GM18867 (cell line): ENCODE measurements around the gene PSME3.
"Not testable (repeated sequence)": the region's sequence is repeated elsewhere in the genome, so short reads cannot be mapped to it uniquely, and the experiment has no call there.

Source experiments
- ATAC-seq: cut with Tn5 transposase; IDR thresholded peaks from one replicate; pipeline ENCODE4 v1.9.1; 2021; ENCODE audit warnings: mild to moderate bottlenecking, moderate library complexity; ENCODE audit not compliant: unreplicated experiment

Gene PSME3

GRCh38 chr17:42873932-42874695 lies 40.9 kb downstream of the PSME3 start:
- ATAC-seq: not testable (repeated sequence)

DNA sequence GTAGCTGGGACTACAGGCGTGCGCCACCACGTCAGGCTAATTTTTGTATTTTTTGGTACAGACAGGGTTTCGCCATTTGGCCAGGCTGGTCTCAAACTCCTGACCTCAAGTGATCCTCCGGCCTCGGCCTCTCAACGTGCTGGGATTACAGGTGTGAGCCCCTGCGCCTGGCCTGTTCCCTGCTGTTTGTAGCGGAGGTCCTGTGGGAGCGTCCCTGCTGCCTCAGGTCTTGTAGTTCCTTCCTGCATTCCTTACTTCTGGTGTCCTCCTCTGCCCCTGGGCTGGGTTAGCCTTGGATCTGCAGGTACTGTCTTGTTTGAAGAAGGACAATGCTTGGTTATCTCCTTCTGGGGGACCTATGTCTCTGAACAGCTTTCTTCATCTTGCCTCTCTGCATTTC lies 43.8 kb downstream of the PSME3 start:
- no peak for ATAC-seq

DNA sequence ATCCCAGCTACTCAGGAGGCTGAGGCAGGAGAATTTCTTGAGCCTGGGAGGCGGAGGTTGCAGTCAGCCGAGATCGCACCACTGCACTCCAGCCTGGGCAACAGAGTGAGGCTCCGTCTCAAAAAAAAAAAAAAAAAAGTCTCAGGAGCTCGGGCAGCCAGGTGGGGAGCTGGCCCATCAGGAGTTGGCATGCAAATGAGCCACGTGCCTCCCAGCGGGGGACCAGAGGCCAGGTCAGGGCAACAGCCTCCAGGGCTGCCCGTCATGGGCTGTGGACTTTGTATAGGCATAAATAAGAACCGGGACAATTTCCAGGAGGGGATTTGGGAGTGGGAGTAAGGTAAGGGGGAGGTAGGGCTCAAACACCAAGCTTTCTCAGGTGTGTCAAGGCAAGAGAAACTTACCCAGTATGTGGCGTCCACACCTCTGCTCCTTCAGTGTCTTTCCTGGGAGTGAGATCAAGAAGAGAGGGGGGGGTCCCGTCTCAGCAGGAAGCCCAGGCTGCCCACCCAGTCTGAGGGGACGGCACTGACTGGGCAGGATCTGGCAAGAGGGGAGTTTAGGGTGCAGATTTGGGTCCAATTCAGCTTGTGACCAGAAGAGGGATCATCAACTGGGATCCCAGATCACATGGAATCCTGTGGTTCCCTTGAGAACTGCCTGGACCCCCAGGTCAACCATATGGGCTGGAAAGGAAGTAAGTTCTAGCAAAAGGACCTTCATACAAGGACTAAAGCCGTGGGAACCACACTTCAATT lies 45.1 kb downstream of the PSME3 start:
- ATAC-seq: no peak

- ATAC-seq: no peak
These were observed 45.9 kb downstream of the PSME3 start for GRCh38 chr17:42878924-42879595.

DNA sequence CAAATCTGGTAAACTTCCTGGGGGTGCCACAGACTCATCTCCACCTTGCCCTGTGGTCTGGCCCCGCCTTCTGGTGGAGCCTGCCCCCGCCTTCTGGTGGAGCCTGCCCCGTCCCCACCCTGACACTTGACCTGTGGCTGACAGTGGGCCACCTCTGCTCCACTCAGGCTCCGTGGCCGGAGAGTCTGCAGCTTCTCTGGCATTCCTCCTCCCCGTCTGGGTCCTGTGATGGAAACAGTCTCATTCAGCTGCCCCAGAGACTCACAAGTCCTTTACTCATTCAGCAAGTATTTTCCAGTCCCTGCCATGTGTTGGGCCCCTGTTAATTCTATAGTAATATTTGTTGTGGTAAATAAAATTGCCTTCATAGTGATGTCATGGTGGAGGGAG lies 46.4 kb downstream of the PSME3 start:
- ATAC-seq: no peak

GRCh38 chr17:42880776-42881310 lies 47.6 kb downstream of the PSME3 start:
- ATAC-seq: no peak

GRCh38 chr17:42881706-42882105 lies 48.5 kb downstream of the PSME3 start:
- ATAC-seq: not testable (repeated sequence)

GRCh38 chr17:42882166-42882565 lies 49.0 kb downstream of the PSME3 start:
- no peak for ATAC-seq

DNA sequence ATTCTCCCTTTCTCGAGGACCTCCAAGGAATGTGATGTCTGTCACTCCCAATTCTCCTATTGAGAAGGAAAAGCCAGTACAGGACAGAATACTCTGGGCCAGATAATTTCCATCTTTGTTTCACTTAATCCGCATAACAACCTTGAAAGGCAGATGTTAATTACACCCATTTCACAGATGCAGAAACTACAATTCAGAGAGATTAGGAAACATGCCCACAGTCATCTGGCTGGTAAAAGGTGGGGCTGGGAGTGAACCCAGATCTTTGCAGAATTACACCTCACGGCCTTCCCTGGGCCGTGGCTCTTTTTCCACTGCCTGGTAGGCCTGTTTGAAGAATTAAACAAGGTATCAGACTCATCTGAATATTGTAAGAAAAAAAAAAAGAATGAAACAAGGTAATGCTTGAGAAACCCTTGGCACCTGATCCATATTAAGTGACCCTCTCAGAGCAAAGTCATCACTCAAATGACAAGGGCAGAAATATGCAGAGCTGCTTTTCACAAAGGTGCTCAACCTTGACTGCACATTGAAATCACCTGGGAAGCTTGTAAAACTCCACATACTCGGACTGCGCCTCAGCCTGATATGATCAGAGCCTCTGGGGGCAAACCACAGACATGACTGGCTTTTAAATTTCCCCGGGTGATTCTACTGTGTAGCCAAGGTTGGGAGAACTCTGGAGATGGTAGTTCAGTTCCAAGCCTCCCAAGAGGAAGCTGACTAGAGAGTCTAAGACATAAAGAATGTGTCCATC lies 50.8 kb downstream of the PSME3 start:
- ATAC-seq: no peak

GRCh38 chr17:42885806-42886205 lies 52.6 kb downstream of the PSME3 start:
- not testable (repeated sequence) for ATAC-seq

DNA sequence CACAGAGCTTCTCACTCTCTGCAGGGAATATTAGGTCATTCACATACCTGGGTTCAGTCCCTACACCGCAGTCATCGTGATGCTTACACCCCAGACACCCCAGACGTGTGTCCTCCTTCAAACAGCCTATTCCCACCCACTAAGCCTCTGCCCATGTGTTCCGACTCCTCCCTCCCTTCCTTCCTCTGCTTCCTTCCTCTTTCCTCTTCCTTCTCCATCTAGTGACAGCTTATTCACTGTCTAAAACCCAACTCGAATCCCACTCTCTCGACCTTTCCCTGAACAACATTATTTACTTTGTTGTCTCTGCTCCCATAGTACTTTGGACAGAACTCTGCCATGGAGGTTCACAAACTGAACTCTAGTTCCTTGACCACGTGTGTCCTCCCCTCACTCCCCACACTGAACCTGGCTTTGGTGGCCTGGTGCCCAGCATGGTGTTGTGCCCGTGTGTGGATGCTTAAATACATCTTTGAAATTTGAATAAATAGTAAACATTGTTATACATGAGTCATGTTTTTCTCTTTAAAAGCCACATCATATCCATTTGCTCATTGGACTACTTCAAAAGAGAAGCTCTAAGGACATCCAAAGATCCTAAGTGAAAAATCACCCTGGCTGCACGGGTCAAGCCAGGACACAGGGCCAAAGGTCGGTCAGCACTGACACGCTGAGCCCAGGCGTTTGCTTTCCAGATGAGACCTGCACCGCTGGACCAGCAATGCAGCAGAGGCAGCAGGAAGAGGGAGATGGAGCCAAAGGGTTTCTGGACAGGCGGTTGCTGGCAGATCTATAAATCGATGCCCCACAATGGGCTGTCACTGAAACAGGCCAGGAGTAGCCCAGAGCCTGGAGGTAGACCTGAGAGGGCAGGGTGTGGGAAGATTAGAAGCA lies 53.3 kb downstream of the PSME3 start:
- no peak for ATAC-seq

- ATAC-seq: no peak
These were observed 56.6 kb downstream of the PSME3 start for GRCh38 chr17:42889809-42890208.

DNA sequence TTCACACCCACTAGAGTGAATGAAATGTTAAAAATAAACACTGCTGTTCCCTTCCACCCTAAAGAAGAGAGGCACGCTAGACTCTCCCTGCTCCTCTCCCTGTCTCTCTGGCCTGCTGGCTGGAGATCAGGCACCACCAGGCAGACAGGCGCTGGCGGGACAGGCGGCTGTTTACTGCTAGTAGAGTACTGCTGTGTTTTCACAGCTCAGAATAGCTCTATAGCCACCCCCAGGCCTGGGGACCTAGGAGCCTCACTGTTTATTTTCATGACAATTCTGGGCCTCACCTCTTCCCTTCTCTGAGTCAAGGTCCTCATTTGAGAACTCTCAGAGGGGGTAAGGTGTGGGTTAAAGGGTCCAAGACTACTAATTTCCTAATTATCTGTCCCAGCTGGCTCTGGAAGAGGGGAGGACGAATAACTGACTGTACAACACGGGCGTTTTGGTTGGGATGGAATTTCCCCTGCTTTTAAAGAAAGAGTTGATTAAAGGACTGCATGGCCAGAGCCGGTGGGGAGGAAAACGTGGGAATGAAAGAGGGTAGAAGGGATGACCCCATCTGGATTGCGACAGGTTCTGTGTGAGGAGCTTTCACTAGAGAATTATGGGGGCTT lies 58.4 kb downstream of the PSME3 start:
- ATAC-seq: no peak

DNA sequence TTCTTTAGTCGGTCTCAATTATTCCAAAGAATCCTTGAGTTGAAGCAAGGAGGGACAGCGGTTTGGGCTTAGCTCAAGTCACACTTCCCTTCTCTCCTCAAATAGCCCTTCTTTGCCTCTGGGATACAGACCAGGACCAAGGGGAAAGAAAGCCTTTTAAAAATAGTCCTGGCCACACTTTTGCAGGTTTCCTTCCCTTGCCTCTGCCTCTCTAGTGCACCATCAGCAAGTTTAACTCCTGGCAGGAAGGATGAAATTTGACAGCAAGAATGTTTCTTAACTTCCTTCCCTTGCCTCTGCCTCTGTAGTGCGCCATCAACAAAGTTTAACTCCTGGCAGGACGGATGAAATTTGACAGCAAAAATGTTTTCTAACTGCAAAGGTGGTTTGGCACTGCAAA lies 60.2 kb downstream of the PSME3 start:
- ATAC-seq: no peak
